ENCODE data around the gene LAMP5. TPM values are rescaled to one million over a fixed set of nuclear protein-coding genes. Genes with fewer than 3 reads are reported as not detected.

LAMP5 gene
- total and polyA plus RNA-seq, 9 of the 15 experiments (the other 6 are each of a cell fraction or from before 2014, with no cell fraction given), result not detected

- in situ Hi-C loops (cut with MboI) (no loop called here), intact Hi-C loops (cut with micrococcal nuclease) (no loop called here)
- Histone ChIP-seq H3K4me2 (ENCODE audit: insufficient read depth, low read length) (no peak overlapping the region), H4K20me1 (replicated peaks; ENCODE audit: control insufficient read depth, insufficient read depth, low read length) (no peaks in the 10 kb centered on the region), H3K9me1 (ENCODE audit: control insufficient read depth, insufficient read depth, low read length) (no peaks in the 10 kb centered on the region), H3K27ac (ENCODE audit: extremely low read depth, low read depth, low read length) (no peak overlapping the region), H3K27me3 (ENCODE audit: control insufficient read depth in 2 of 2, insufficient read depth in 2 of 2, low read length in 2 of 2) (no peaks in the 10 kb centered on the region), H3K4me1 (replicated peaks in 1 of 2; ENCODE audit: control insufficient read depth in 2 of 2, insufficient read depth in 2 of 2, low read length in 2 of 2) (no peaks in the 10 kb centered on the region), H3K9ac (ENCODE audit: insufficient read depth in 1 of 2, low read depth in 2 of 2, low read length in 2 of 2) (no peak overlapping the region), H3K4me3 (no peak overlapping the region), H3K9me3 (replicated peaks; ENCODE audit: control insufficient read depth, insufficient read depth, low read depth, low read length) (no peaks in the 10 kb centered on the region), H3K79me2 (ENCODE audit: control insufficient read depth, insufficient read depth, low read length) (no peaks in the 10 kb centered on the region), H3K36me3 (ENCODE audit: control insufficient read depth, insufficient read depth, low read length) (no peaks in the 10 kb centered on the region), H2AFZ (ENCODE audit: low read depth, low read length) (no peak overlapping the region)
- WGBS (ENCODE audit: insufficient coverage, low coverage, missing lambda C conversion rate), result 0% methylated on average over 2 of the region's 2 CpGs
- FAIRE-seq, result no peak
- ChIA-PET POLR2A (no interaction called here), CTCF (ENCODE audit: low intra/inter-chr PET ratio) (no interaction called here)
- no peak for ATAC-seq
- BruUV-seq (replicated peaks), result no TSS peak
- DNase-seq (ENCODE audit: extremely low read depth in 1 of 4, low spot score in 3 of 4), result no peak
- TF ChIP-seq IFI16 (CRISPR knock-in tag; IDR thresholded peaks at IDR 0.05) (no peak), EHMT2 (IDR thresholded peaks at IDR 0.05) (no peak), TCF15 (CRISPR knock-in tag; IDR thresholded peaks at IDR 0.05) (no peak), RBFOX2 (IDR thresholded peaks at IDR 0.05; ENCODE audit: low read depth, low read length) (no peak), ZNF347 (CRISPR knock-in tag; IDR thresholded peaks at IDR 0.05; ENCODE audit: low read depth) (no peak), FOXJ3 (CRISPR knock-in tag; IDR thresholded peaks at IDR 0.05) (no peak), ZNF592 (IDR thresholded peaks at IDR 0.05) (no peak), ZNF121 (CRISPR knock-in tag; conservative IDR thresholded peaks at IDR 0.05) (no peak), ZBTB5 (IDR thresholded peaks at IDR 0.05) (no peak), MTA3 (IDR thresholded peaks at IDR 0.05; ENCODE audit: borderline replicate concordance) (no peak), ZNF766 (CRISPR knock-in tag; conservative IDR thresholded peaks at IDR 0.05) (no peak), USF2 (CRISPR knock-in tag; IDR thresholded peaks at IDR 0.05) (no peak), CCAR2 (IDR thresholded peaks at IDR 0.05; ENCODE audit: low read depth, low read length) (no peak), MXI1 (IDR thresholded peaks at IDR 0.05; ENCODE audit: low read depth, low read length) (no peak), HOXB6 (CRISPR knock-in tag; IDR thresholded peaks at IDR 0.05; ENCODE audit: borderline replicate concordance) (no peak)
Measured at GRCh38 chr20:9488063-9488462, 26.3 kb upstream of the LAMP5 start.

All from K562 (cell line).